Measurements from ENCODE around the gene ANO9.

The ANO9 gene

GRCh38 chr11:379205-380094, 62.4 kb downstream of the ANO9 start:
- Histone ChIP-seq H3K36me3 (no peaks in the 10 kb centered on the region), H3K4me1 (no peaks in the 10 kb centered on the region), H3K27ac (no peak overlapping the region), H3K9me3 (no peaks in the 10 kb centered on the region), H3K4me3 (no peak overlapping the region), H3K27me3 (peaks cover 0 to 64% of the 10 kb centered on the region in 2 donors)
- intact Hi-C loops (cut with DNase I; ENCODE audit: low total_unique reads), result no loop called here
- no peak for TF ChIP-seq CTCF (IDR thresholded peaks at IDR 0.05)
- DNase-seq, result no peak

- no peak overlapping the region for H3K27ac ChIP-seq
- intact Hi-C loops (cut with DNase I; ENCODE audit: low total_unique reads), result no loop called here
- TF ChIP-seq CTCF (IDR thresholded peaks at IDR 0.05), result no peak
- no peaks in the 10 kb centered on the region for H3K36me3 ChIP-seq
- H3K4me1 ChIP-seq, result no peaks in the 10 kb centered on the region
- peaks cover 0 to 64% of the 10 kb centered on the region in 2 donors for H3K27me3 ChIP-seq
- no peaks in the 10 kb centered on the region for H3K9me3 ChIP-seq
- no peak overlapping the region for H3K4me3 ChIP-seq
- DNase-seq, result no peak
These were observed 63.8 kb downstream of the ANO9 start for GRCh38 chr11:377883-378500.

GRCh38 chr11:377174-377865, 64.5 kb downstream of the ANO9 start:
- no peaks in the 10 kb centered on the region for H3K36me3 ChIP-seq
- no peak for DNase-seq
- no peak overlapping the region for H3K4me3 ChIP-seq
- H3K27ac ChIP-seq, result no peak overlapping the region
- no peaks in the 10 kb centered on the region for H3K9me3 ChIP-seq
- no peak for TF ChIP-seq CTCF (IDR thresholded peaks at IDR 0.05)
- no peaks in the 10 kb centered on the region for H3K4me1 ChIP-seq
- intact Hi-C loops (cut with DNase I; ENCODE audit: low total_unique reads), result no loop called here
- peaks cover 0 to 68% of the 10 kb centered on the region in 2 donors for H3K27me3 ChIP-seq

GRCh38 chr11:376531-377173, 65.2 kb downstream of the ANO9 start:
- no peak for DNase-seq
- H3K27ac ChIP-seq, result no peak overlapping the region
- TF ChIP-seq CTCF (IDR thresholded peaks at IDR 0.05), result no peak
- peaks cover 0 to 64% of the 10 kb centered on the region in 2 donors for H3K27me3 ChIP-seq
- H3K9me3 ChIP-seq, result no peaks in the 10 kb centered on the region
- intact Hi-C loops (cut with DNase I; ENCODE audit: low total_unique reads), result no loop called here
- no peaks in the 10 kb centered on the region for H3K36me3 ChIP-seq
- H3K4me1 ChIP-seq, result no peaks in the 10 kb centered on the region
- H3K4me3 ChIP-seq, result no peak overlapping the region
